ENCODE results near the gene PACC1. TPM values are rescaled to one million over a fixed set of nuclear protein-coding genes. Genes with fewer than 3 reads are reported as not detected.

PACC1 gene
- total RNA-seq, 1 experiment from 2014 or later = 37.5 TPM

GRCh38 chr1:212421165-212421564, 6.5 kb upstream of the PACC1 start:
- TF ChIP-seq EZH2 (IDR thresholded peaks at IDR 0.05; ENCODE audit: low read length, unreplicated experiment) (no peak), EZH2phosphoT487 (IDR thresholded peaks at IDR 0.05; ENCODE audit: borderline replicate concordance, low read length) (no peak), CTCF (conservative IDR thresholded peaks at IDR 0.05; ENCODE audit: low read depth, low read length) (no peak)
- Histone ChIP-seq H3K9me2 (replicated peaks; ENCODE audit: low read length) (no peaks in the 10 kb centered on the region), H3K4me1 (ENCODE audit: insufficient read depth, low read length) (no peaks in the 10 kb centered on the region), H4K20me1 (ENCODE audit: low read length) (no peaks in the 10 kb centered on the region), H3K79me2 (ENCODE audit: low read length) (no peaks in the 10 kb centered on the region), H3K4me3 (ENCODE audit: low read length) (no peak overlapping the region), H3K27me3 (ENCODE audit: low read length) (peaks cover 23% of the 10 kb centered on the region), H3K27ac (ENCODE audit: low read length) (no peak overlapping the region), H3K36me3 (ENCODE audit: low read depth, low read length) (no peaks in the 10 kb centered on the region), H3F3A (ENCODE audit: low read length, unreplicated experiment) (no peaks in the 10 kb centered on the region), H3K4me2 (ENCODE audit: low read length) (no peak overlapping the region), H3K9me3 (ENCODE audit: low read length) (no peaks in the 10 kb centered on the region), H2AFZ (ENCODE audit: low read length) (no peak overlapping the region), H3K9ac (ENCODE audit: low read length) (no peak overlapping the region)
- ATAC-seq (no peak), DNase-seq (no peak)
- BruUV-seq (replicated peaks) = no TSS peak
- ChIA-PET CTCF (no interaction called here), POLR2A (ENCODE audit: unreplicated experiment) (no interaction called here)
- intact Hi-C loops (cut with micrococcal nuclease) = no loop called here

- no peaks in the 10 kb centered on the region for H3K9me2 ChIP-seq (replicated peaks; ENCODE audit: low read length)
- H3K4me2 ChIP-seq (ENCODE audit: low read length) = peak overlapping the region; percentile 95
- peak overlapping the region; percentile 79 for H3K4me3 ChIP-seq (ENCODE audit: low read length)
- peaks cover 10% of the 10 kb centered on the region for H3K36me3 ChIP-seq (ENCODE audit: low read depth, low read length)
- no peaks in the 10 kb centered on the region for H4K20me1 ChIP-seq (ENCODE audit: low read length)
- no peak overlapping the region for H3K9ac ChIP-seq (ENCODE audit: low read length)
- TF ChIP-seq EZH2phosphoT487 (IDR thresholded peaks at IDR 0.05; ENCODE audit: borderline replicate concordance, low read length) (no peak), EZH2 (IDR thresholded peaks at IDR 0.05; ENCODE audit: low read length, unreplicated experiment) (no peak), CTCF (conservative IDR thresholded peaks at IDR 0.05; ENCODE audit: low read depth, low read length) (no peak)
- peaks cover 24% of the 10 kb centered on the region for H3K79me2 ChIP-seq (ENCODE audit: low read length)
- H3K27me3 ChIP-seq (ENCODE audit: low read length) = no peaks in the 10 kb centered on the region
- H3K27ac ChIP-seq (ENCODE audit: low read length) = no peak overlapping the region
- no TSS peak for BruUV-seq (replicated peaks)
- peaks cover 10% of the 10 kb centered on the region for H3K4me1 ChIP-seq (ENCODE audit: insufficient read depth, low read length)
- intact Hi-C loops (cut with micrococcal nuclease) = no loop called here
- ChIA-PET CTCF (interaction anchor here (0.7 kb wide), 1 partner anchor 8 kb away, joined by 9 read pairs; no protein-coding TSS in a partner anchor), POLR2A (ENCODE audit: unreplicated experiment) (no interaction called here)
- no peaks in the 10 kb centered on the region for H3F3A ChIP-seq (ENCODE audit: low read length, unreplicated experiment)
- no peak for ATAC-seq
- DNase-seq = no peak
- H3K9me3 ChIP-seq (ENCODE audit: low read length) = no peaks in the 10 kb centered on the region
- H2AFZ ChIP-seq (ENCODE audit: low read length) = peak overlapping the region; percentile 89
Measured at GRCh38 chr1:212415107-212415841, 588 bp upstream of the PACC1 start.

GRCh38 chr1:212413902-212414327, 771 bp downstream of the PACC1 start:
- Histone ChIP-seq H2AFZ (ENCODE audit: low read length) (peak overlapping the region; percentile 89), H4K20me1 (ENCODE audit: low read length) (no peaks in the 10 kb centered on the region), H3K9me3 (ENCODE audit: low read length) (no peaks in the 10 kb centered on the region), H3K4me3 (ENCODE audit: low read length) (peak overlapping the region; percentile 79), H3K9me2 (replicated peaks; ENCODE audit: low read length) (no peaks in the 10 kb centered on the region), H3K27ac (ENCODE audit: low read length) (no peak overlapping the region), H3K9ac (ENCODE audit: low read length) (peak overlapping the region; percentile 59), H3K27me3 (ENCODE audit: low read length) (no peaks in the 10 kb centered on the region), H3F3A (ENCODE audit: low read length, unreplicated experiment) (no peaks in the 10 kb centered on the region), H3K79me2 (ENCODE audit: low read length) (peaks cover 24% of the 10 kb centered on the region), H3K36me3 (ENCODE audit: low read depth, low read length) (peaks cover 23% of the 10 kb centered on the region), H3K4me1 (ENCODE audit: insufficient read depth, low read length) (peaks cover 10% of the 10 kb centered on the region), H3K4me2 (ENCODE audit: low read length) (peak overlapping the region; percentile 95)
- ATAC-seq (peak; percentile 57), DNase-seq (no peak)
- TF ChIP-seq EZH2 (IDR thresholded peaks at IDR 0.05; ENCODE audit: low read length, unreplicated experiment) (no peak), CTCF (conservative IDR thresholded peaks at IDR 0.05; ENCODE audit: low read depth, low read length) (no peak), EZH2phosphoT487 (IDR thresholded peaks at IDR 0.05; ENCODE audit: borderline replicate concordance, low read length) (no peak)
- POLR2A ChIA-PET (ENCODE audit: unreplicated experiment) = no interaction called here
- CTCF ChIA-PET = no interaction called here
- intact Hi-C loops (cut with micrococcal nuclease) = loop anchor here (1.0 kb wide), 1 partner anchor 18 kb away; the partner anchor contains the start of gene NENF
- no TSS peak for BruUV-seq (replicated peaks)
